ENCODE data around the gene GAPVD1. TPM values are rescaled to one million over a fixed set of nuclear protein-coding genes. Genes with fewer than 3 reads are reported as not detected.

GAPVD1 gene
- total RNA-seq, 1 experiment from 2014 or later: 33.3 TPM

DNA sequence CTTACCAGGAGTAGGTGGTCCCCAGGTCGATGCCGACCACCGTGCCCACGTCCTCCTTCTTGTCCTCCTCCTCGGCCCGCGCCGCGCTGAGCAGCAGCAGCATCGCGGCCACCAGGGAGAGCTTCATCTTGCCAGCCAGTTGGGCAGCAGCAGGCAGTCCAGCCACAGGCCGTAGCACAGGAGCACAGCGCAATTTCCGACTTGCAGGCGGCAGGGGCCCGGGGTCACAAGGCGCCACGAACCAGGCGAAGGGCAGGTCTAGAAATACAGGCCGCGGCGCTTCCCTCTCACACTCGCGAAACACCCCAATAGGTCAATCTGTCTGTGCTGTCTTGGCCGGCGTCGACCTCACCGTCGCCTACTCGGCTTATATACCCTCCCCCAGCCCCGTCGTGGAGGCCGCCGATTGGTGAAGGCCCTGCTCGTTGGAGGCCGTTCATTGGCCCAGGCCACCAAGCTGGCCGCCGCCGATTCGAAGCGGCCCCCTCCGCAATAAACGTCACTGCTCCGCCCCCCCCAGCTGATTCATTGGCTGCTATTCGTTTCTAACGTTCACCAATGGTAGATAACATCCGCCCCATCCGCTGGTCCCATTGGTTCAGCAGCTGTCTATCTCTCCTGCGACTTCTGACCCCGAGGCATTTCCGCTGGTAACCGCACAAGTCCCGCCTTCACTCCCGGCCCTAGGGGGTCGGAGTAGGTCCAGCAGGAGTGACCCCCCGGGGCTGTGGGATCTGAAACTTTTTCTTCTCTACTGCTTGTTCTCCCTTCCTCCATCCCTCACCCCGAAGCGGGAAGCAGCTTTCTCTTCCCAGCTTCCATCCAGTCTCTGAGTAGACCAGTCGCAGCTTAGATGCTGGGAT, 20.4 kb upstream of the GAPVD1 start, which contains the start of gene HSPA5 (continued):
- TF ChIP-seq, protein P1, sequence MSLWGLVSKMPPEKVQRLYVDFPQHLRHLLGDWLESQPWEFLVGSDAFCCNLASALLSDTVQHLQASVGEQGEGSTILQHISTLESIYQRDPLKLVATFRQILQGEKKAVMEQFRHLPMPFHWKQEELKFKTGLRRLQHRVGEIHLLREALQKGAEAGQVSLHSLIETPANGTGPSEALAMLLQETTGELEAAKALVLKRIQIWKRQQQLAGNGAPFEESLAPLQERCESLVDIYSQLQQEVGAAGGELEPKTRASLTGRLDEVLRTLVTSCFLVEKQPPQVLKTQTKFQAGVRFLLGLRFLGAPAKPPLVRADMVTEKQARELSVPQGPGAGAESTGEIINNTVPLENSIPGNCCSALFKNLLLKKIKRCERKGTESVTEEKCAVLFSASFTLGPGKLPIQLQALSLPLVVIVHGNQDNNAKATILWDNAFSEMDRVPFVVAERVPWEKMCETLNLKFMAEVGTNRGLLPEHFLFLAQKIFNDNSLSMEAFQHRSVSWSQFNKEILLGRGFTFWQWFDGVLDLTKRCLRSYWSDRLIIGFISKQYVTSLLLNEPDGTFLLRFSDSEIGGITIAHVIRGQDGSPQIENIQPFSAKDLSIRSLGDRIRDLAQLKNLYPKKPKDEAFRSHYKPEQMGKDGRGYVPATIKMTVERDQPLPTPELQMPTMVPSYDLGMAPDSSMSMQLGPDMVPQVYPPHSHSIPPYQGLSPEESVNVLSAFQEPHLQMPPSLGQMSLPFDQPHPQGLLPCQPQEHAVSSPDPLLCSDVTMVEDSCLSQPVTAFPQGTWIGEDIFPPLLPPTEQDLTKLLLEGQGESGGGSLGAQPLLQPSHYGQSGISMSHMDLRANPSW (CRISPR knock-in tag; conservative IDR thresholded peaks at IDR 0.05; ENCODE audit: low read depth): no peak
- TF ChIP-seq NR3C1 (CRISPR knock-in tag; conservative IDR thresholded peaks at IDR 0.05; ENCODE audit: low read depth) (no peak), TEAD4 (CRISPR knock-in tag; IDR thresholded peaks at IDR 0.05) (no peak), CREM (CRISPR knock-in tag; IDR thresholded peaks at IDR 0.05) (peak; percentile 84; the same call in 1 of the 2 replicates), TCF7 (CRISPR knock-in tag; IDR thresholded peaks at IDR 0.05; ENCODE audit: low read depth) (0 out of 2 replicates have a peak, but pooled peaks have one; percentile 15), SMAD4 (CRISPR knock-in tag; IDR thresholded peaks at IDR 0.05) (no peak; the same call in 1 of the 2 replicates), CBFB (CRISPR knock-in tag; IDR thresholded peaks at IDR 0.05; ENCODE audit: low read depth) (no peak), ZNF671 (CRISPR knock-in tag; IDR thresholded peaks at IDR 0.05) (no peak), JAZF1 (CRISPR knock-in tag; IDR thresholded peaks at IDR 0.05) (no peak), NR1H2 (CRISPR knock-in tag; IDR thresholded peaks at IDR 0.05) (no peak), FOXP1 (CRISPR knock-in tag; IDR thresholded peaks at IDR 0.05; ENCODE audit: borderline replicate concordance) (peak; percentile 64), ZNF317 (CRISPR knock-in tag; IDR thresholded peaks at IDR 0.05; ENCODE audit: borderline replicate concordance, low read depth) (no peak), KAT7 (CRISPR knock-in tag; IDR thresholded peaks at IDR 0.05; ENCODE audit: borderline replicate concordance) (no peak), PRRX2 (CRISPR knock-in tag; IDR thresholded peaks at IDR 0.05) (peak; percentile 52; the same call in 1 of the 2 replicates)
- TF ChIP-seq, protein P2, sequence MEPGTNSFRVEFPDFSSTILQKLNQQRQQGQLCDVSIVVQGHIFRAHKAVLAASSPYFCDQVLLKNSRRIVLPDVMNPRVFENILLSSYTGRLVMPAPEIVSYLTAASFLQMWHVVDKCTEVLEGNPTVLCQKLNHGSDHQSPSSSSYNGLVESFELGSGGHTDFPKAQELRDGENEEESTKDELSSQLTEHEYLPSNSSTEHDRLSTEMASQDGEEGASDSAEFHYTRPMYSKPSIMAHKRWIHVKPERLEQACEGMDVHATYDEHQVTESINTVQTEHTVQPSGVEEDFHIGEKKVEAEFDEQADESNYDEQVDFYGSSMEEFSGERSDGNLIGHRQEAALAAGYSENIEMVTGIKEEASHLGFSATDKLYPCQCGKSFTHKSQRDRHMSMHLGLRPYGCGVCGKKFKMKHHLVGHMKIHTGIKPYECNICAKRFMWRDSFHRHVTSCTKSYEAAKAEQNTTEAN (CRISPR knock-in tag; IDR thresholded peaks at IDR 0.05): no peak; the same call in 1 of the 2 replicates
- TF ChIP-seq, protein P3, sequence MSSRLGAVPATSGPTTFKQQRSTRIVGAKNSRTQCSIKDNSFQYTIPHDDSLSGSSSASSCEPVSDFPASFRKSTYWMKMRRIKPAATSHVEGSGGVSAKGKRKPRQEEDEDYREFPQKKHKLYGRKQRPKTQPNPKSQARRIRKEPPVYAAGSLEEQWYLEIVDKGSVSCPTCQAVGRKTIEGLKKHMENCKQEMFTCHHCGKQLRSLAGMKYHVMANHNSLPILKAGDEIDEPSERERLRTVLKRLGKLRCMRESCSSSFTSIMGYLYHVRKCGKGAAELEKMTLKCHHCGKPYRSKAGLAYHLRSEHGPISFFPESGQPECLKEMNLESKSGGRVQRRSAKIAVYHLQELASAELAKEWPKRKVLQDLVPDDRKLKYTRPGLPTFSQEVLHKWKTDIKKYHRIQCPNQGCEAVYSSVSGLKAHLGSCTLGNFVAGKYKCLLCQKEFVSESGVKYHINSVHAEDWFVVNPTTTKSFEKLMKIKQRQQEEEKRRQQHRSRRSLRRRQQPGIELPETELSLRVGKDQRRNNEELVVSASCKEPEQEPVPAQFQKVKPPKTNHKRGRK (CRISPR knock-in tag; IDR thresholded peaks at IDR 0.05; ENCODE audit: borderline replicate concordance): no peak
- TF ChIP-seq, protein P4, sequence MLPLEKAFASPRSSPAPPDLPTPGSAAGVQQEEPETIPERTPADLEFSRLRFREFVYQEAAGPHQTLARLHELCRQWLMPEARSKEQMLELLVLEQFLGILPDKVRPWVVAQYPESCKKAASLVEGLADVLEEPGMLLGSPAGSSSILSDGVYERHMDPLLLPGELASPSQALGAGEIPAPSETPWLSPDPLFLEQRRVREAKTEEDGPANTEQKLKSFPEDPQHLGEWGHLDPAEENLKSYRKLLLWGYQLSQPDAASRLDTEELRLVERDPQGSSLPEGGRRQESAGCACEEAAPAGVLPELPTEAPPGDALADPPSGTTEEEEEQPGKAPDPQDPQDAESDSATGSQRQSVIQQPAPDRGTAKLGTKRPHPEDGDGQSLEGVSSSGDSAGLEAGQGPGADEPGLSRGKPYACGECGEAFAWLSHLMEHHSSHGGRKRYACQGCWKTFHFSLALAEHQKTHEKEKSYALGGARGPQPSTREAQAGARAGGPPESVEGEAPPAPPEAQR (CRISPR knock-in tag; IDR thresholded peaks at IDR 0.05): no peak
- TF ChIP-seq, protein P5, sequence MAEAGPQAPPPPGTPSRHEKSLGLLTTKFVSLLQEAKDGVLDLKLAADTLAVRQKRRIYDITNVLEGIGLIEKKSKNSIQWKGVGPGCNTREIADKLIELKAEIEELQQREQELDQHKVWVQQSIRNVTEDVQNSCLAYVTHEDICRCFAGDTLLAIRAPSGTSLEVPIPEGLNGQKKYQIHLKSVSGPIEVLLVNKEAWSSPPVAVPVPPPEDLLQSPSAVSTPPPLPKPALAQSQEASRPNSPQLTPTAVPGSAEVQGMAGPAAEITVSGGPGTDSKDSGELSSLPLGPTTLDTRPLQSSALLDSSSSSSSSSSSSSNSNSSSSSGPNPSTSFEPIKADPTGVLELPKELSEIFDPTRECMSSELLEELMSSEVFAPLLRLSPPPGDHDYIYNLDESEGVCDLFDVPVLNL (CRISPR knock-in tag; IDR thresholded peaks at IDR 0.05; ENCODE audit: borderline replicate concordance, low read depth): no peak
- TF ChIP-seq, protein P6, sequence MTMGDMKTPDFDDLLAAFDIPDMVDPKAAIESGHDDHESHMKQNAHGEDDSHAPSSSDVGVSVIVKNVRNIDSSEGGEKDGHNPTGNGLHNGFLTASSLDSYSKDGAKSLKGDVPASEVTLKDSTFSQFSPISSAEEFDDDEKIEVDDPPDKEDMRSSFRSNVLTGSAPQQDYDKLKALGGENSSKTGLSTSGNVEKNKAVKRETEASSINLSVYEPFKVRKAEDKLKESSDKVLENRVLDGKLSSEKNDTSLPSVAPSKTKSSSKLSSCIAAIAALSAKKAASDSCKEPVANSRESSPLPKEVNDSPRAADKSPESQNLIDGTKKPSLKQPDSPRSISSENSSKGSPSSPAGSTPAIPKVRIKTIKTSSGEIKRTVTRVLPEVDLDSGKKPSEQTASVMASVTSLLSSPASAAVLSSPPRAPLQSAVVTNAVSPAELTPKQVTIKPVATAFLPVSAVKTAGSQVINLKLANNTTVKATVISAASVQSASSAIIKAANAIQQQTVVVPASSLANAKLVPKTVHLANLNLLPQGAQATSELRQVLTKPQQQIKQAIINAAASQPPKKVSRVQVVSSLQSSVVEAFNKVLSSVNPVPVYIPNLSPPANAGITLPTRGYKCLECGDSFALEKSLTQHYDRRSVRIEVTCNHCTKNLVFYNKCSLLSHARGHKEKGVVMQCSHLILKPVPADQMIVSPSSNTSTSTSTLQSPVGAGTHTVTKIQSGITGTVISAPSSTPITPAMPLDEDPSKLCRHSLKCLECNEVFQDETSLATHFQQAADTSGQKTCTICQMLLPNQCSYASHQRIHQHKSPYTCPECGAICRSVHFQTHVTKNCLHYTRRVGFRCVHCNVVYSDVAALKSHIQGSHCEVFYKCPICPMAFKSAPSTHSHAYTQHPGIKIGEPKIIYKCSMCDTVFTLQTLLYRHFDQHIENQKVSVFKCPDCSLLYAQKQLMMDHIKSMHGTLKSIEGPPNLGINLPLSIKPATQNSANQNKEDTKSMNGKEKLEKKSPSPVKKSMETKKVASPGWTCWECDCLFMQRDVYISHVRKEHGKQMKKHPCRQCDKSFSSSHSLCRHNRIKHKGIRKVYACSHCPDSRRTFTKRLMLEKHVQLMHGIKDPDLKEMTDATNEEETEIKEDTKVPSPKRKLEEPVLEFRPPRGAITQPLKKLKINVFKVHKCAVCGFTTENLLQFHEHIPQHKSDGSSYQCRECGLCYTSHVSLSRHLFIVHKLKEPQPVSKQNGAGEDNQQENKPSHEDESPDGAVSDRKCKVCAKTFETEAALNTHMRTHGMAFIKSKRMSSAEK (CRISPR knock-in tag; IDR thresholded peaks at IDR 0.05; ENCODE audit: borderline replicate concordance): no peak
- TF ChIP-seq, protein P7, sequence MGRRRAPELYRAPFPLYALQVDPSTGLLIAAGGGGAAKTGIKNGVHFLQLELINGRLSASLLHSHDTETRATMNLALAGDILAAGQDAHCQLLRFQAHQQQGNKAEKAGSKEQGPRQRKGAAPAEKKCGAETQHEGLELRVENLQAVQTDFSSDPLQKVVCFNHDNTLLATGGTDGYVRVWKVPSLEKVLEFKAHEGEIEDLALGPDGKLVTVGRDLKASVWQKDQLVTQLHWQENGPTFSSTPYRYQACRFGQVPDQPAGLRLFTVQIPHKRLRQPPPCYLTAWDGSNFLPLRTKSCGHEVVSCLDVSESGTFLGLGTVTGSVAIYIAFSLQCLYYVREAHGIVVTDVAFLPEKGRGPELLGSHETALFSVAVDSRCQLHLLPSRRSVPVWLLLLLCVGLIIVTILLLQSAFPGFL (CRISPR knock-in tag; IDR thresholded peaks at IDR 0.05; ENCODE audit: borderline replicate concordance): no peak
- TF ChIP-seq, protein P8, sequence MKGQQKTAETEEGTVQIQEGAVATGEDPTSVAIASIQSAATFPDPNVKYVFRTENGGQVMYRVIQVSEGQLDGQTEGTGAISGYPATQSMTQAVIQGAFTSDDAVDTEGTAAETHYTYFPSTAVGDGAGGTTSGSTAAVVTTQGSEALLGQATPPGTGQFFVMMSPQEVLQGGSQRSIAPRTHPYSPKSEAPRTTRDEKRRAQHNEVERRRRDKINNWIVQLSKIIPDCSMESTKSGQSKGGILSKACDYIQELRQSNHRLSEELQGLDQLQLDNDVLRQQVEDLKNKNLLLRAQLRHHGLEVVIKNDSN (CRISPR knock-in tag; IDR thresholded peaks at IDR 0.05): no peak
- TF ChIP-seq, protein P9, sequence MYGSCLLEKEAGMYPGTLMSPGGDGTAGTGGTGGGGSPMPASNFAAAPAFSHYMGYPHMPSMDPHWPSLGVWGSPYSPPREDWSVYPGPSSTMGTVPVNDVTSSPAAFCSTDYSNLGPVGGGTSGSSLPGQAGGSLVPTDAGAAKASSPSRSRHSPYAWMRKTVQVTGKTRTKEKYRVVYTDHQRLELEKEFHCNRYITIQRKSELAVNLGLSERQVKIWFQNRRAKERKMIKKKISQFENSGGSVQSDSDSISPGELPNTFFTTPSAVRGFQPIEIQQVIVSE (CRISPR knock-in tag; IDR thresholded peaks at IDR 0.05; ENCODE audit: borderline replicate concordance): no peak
